HepG2 (cell line): ENCODE measurements around the gene CPEB3. TPM values are rescaled to one million over a fixed set of nuclear protein-coding genes. Genes with fewer than 3 reads are reported as not detected.

Experiments used
- ATF1 ChIP-seq: IDR thresholded peaks from 2 replicates; pipeline ENCODE4 v1.6.1; 2016; ENCODE audit warnings: mild to moderate bottlenecking, control low read depth
- CCAR2 ChIP-seq: fragments of 200-400 bp; formaldehyde crosslinking; optimal IDR thresholded peaks from 2 replicates; pipeline ENCODE3; 2018; ENCODE audit warnings: low read depth, mild to moderate bottlenecking, low read length, moderate library complexity
- FOXA3 ChIP-seq: IDR thresholded peaks from 2 replicates; pipeline ENCODE4 v1.6.1; 2016; ENCODE audit warnings: missing genetic modification reagents, missing compliant biosample characterization
- ISL2 ChIP-seq: sonication (generic); formaldehyde crosslinking; IDR thresholded peaks from 2 replicates; pipeline ENCODE4 v1.5.0; 2020; ENCODE audit warnings: missing genetic modification reagents
- JUNB ChIP-seq: sonication (generic); formaldehyde crosslinking; IDR thresholded peaks from 2 replicates; pipeline ENCODE4 v1.8.0; 2022; ENCODE audit warnings: missing genetic modification reagents, mild to moderate bottlenecking, borderline replicate concordance
- JUND ChIP-seq: sonication (generic); formaldehyde crosslinking; IDR thresholded peaks from 2 replicates; pipeline ENCODE4 v1.8.0; 2022; ENCODE audit warnings: mild to moderate bottlenecking, missing genetic modification reagents
- NAIF1 ChIP-seq: sonication (generic); formaldehyde crosslinking; IDR thresholded peaks from 2 replicates; pipeline ENCODE4 v1.5.0; 2020; ENCODE audit warnings: mild to moderate bottlenecking, missing genetic modification reagents, borderline replicate concordance
- PAX8 ChIP-seq: sonication (generic); formaldehyde crosslinking; IDR thresholded peaks from 2 replicates; pipeline ENCODE4 v1.8.0; 2022; ENCODE audit warnings: mild to moderate bottlenecking, missing genetic modification reagents, borderline replicate concordance
- SNRNP70 ChIP-seq: fragments of 200-400 bp; formaldehyde crosslinking; IDR thresholded peaks from 2 replicates; pipeline ENCODE4 v1.6.1; 2017; ENCODE audit warnings: mild to moderate bottlenecking, low read depth, low read length, moderate library complexity
- YY1 ChIP-seq: IDR thresholded peaks from 2 replicates; pipeline ENCODE4 v1.6.1; 2011; ENCODE audit warnings: low read length, low read depth, moderate library complexity, mild to moderate bottlenecking; ENCODE audit not compliant: insufficient read depth, insufficient replicate concordance
- ZNF224 ChIP-seq: sonication (generic); formaldehyde crosslinking; IDR thresholded peaks from 2 replicates; pipeline ENCODE4 v1.5.0; 2020; ENCODE audit warnings: mild to moderate bottlenecking, missing genetic modification reagents
- ZNF230 ChIP-seq: sonication (generic); formaldehyde crosslinking; IDR thresholded peaks from 2 replicates; pipeline ENCODE4 v1.4.0; 2020; ENCODE audit warnings: mild to moderate bottlenecking, missing genetic modification reagents
- ZNF614 ChIP-seq: IDR thresholded peaks from 2 replicates; pipeline ENCODE4 v1.6.1; 2018; ENCODE audit warnings: missing biosample characterization, missing genetic modification reagents, inconsistent platforms, borderline replicate concordance
- ZNF761 ChIP-seq: sonication (generic); formaldehyde crosslinking; conservative IDR thresholded peaks from 2 replicates; pipeline ENCODE4 v1.4.0; 2020; ENCODE audit warnings: mild to moderate bottlenecking, missing genetic modification reagents
- ZNF777 ChIP-seq: sonication (generic); formaldehyde crosslinking; IDR thresholded peaks from 2 replicates; pipeline ENCODE4 v1.4.0; 2020; ENCODE audit warnings: missing genetic modification reagents
- polyA plus RNA-seq, 8 experiments: library from polyadenylated mRNA; depleted of rRNA in 3 of 8; stranded (reverse) in 7 of 8; unstranded in 1 of 8; fragments of >200 nt; fragmentation: Illumina TruSeq in 4 of 8; extraction: Trizol in 4 of 8; gene quantifications; 2 replicates each; pipeline versions ENCODE4 v1.2.1 to v1.2.3, GENCODE V29; 2011 to 2016; ENCODE audit warnings: low read depth in 4 of 8, missing spikeins in 1 of 8, mixed read lengths in 1 of 8; ENCODE audit not compliant: insufficient read depth in 1 of 8
- total RNA-seq, 5 experiments: library from RNA; depleted of rRNA; stranded (reverse); fragments of >200 nt; fragmentation: Illumina TruSeq; extraction: Trizol; gene quantifications; 2 replicates each; pipeline ENCODE4 v1.2.3, GENCODE V29; 2016; ENCODE audit warnings: low read depth in 1 of 5
- TF ChIP-seq, protein P1 (sequence below): fragments of 450-650 bp; IDR thresholded peaks from 2 replicates; pipeline ENCODE4 v1.6.1; 2016
- TF ChIP-seq, protein P2 (sequence below): sonication (generic); formaldehyde crosslinking; conservative IDR thresholded peaks from 2 replicates; pipeline ENCODE4 v1.4.0; 2020; ENCODE audit warnings: missing genetic modification reagents
- TF ChIP-seq, protein P3 (sequence below), 2 experiments: sonication (generic) in 1 of 2; formaldehyde crosslinking in 1 of 2; IDR thresholded peaks; 2 replicates each; pipeline versions ENCODE4 v1.4.0 to v1.6.1; 2018 to 2020; ENCODE audit warnings: missing genetic modification reagents in 2 of 2, borderline replicate concordance in 1 of 2, low read depth in 1 of 2, mild to moderate bottlenecking in 1 of 2, missing biosample characterization in 1 of 2
- TF ChIP-seq, protein P4 (sequence below): sonication (generic); formaldehyde crosslinking; IDR thresholded peaks from 2 replicates; pipeline ENCODE4 v1.5.0; 2020; ENCODE audit warnings: mild to moderate bottlenecking, missing genetic modification reagents
- TF ChIP-seq, protein P5 (sequence below): sonication (generic); formaldehyde crosslinking; conservative IDR thresholded peaks from 2 replicates; pipeline ENCODE4 v1.5.0; 2020; ENCODE audit warnings: missing genetic modification reagents

CPEB3 gene
- total and polyA plus RNA-seq, 2 of the 13 experiments (the other 11 are each of a cell fraction or from before 2014, with no cell fraction given), result 0.66 to 0.70 TPM

DNA sequence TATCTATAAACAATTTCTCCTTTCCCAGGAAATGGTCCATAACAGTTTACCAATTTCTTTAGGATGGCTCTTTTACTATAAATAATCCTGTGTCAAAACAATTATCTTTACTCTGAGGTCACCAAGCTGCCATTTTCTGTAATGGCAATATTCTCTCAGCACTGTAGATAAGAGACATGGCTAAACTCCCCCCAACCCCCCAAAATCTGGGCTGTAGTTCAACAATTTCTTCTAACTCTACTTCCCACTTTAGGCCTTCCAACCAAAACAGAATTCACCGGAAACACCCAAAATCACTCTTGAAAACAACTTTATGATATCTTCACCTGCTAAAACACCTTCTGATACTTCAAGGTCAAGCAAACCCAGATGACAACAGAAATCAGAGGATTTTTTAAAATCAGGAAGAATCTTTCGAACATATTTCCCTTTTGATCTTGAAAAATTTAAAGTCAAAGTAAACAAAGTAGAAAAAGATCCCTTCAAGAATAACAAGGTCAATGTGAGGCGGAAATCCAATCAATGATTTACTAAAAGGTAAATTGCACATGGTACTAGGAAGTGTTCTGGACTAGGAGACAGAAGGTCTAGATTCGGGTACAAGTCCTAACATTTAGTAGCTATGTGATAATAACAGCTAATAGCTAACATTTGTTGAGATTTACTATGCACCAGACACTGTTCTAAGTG, 176.8 kb downstream of the CPEB3 start (continued):
- no peak for TF ChIP-seq JUNB (CRISPR knock-in tag)
- TF ChIP-seq CCAR2, result no peak
- no peak for TF ChIP-seq JUND (CRISPR knock-in tag)
- TF ChIP-seq FOXA3 (CRISPR knock-in tag), result peak; percentile 86
- no peak; the same call in 1 of the 2 replicates for TF ChIP-seq ATF1
- no peak for TF ChIP-seq SNRNP70
- no peak for TF ChIP-seq ZNF777 (CRISPR knock-in tag)
- TF ChIP-seq PAX8 (CRISPR knock-in tag), result no peak
- TF ChIP-seq ZNF761 (CRISPR knock-in tag), result no peak
- TF ChIP-seq, protein P1, sequence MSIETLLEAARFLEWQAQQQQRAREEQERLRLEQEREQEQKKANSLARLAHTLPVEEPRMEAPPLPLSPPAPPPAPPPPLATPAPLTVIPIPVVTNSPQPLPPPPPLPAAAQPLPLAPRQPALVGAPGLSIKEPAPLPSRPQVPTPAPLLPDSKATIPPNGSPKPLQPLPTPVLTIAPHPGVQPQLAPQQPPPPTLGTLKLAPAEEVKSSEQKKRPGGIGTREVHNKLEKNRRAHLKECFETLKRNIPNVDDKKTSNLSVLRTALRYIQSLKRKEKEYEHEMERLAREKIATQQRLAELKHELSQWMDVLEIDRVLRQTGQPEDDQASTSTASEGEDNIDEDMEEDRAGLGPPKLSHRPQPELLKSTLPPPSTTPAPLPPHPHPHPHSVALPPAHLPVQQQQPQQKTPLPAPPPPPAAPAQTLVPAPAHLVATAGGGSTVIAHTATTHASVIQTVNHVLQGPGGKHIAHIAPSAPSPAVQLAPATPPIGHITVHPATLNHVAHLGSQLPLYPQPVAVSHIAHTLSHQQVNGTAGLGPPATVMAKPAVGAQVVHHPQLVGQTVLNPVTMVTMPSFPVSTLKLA, result no peak
- TF ChIP-seq NAIF1 (CRISPR knock-in tag), result no peak
- TF ChIP-seq ZNF614 (CRISPR knock-in tag), result no peak
- TF ChIP-seq ISL2 (CRISPR knock-in tag), result peak; percentile 75
- TF ChIP-seq, protein P2, sequence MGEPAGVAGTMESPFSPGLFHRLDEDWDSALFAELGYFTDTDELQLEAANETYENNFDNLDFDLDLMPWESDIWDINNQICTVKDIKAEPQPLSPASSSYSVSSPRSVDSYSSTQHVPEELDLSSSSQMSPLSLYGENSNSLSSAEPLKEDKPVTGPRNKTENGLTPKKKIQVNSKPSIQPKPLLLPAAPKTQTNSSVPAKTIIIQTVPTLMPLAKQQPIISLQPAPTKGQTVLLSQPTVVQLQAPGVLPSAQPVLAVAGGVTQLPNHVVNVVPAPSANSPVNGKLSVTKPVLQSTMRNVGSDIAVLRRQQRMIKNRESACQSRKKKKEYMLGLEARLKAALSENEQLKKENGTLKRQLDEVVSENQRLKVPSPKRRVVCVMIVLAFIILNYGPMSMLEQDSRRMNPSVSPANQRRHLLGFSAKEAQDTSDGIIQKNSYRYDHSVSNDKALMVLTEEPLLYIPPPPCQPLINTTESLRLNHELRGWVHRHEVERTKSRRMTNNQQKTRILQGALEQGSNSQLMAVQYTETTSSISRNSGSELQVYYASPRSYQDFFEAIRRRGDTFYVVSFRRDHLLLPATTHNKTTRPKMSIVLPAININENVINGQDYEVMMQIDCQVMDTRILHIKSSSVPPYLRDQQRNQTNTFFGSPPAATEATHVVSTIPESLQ (CRISPR knock-in tag), result no peak
- no peak for TF ChIP-seq YY1
- TF ChIP-seq ZNF230 (CRISPR knock-in tag), result no peak
- TF ChIP-seq, protein P3, sequence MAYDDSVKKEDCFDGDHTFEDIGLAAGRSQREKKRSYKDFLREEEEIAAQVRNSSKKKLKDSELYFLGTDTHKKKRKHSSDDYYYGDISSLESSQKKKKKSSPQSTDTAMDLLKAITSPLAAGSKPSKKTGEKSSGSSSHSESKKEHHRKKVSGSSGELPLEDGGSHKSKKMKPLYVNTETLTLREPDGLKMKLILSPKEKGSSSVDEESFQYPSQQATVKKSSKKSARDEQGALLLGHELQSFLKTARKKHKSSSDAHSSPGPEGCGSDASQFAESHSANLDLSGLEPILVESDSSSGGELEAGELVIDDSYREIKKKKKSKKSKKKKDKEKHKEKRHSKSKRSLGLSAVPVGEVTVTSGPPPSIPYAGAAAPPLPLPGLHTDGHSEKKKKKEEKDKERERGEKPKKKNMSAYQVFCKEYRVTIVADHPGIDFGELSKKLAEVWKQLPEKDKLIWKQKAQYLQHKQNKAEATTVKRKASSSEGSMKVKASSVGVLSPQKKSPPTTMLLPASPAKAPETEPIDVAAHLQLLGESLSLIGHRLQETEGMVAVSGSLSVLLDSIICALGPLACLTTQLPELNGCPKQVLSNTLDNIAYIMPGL (CRISPR knock-in tag; IDR thresholded peaks at IDR 0.05; ENCODE audit: borderline replicate concordance in 1 of 2, low read depth in 1 of 2), result peak in 1 of 2 experiments; percentile 34; a peak in 1 of 4 replicates
- no peak for TF ChIP-seq ZNF224 (CRISPR knock-in tag)
- TF ChIP-seq, protein P4, sequence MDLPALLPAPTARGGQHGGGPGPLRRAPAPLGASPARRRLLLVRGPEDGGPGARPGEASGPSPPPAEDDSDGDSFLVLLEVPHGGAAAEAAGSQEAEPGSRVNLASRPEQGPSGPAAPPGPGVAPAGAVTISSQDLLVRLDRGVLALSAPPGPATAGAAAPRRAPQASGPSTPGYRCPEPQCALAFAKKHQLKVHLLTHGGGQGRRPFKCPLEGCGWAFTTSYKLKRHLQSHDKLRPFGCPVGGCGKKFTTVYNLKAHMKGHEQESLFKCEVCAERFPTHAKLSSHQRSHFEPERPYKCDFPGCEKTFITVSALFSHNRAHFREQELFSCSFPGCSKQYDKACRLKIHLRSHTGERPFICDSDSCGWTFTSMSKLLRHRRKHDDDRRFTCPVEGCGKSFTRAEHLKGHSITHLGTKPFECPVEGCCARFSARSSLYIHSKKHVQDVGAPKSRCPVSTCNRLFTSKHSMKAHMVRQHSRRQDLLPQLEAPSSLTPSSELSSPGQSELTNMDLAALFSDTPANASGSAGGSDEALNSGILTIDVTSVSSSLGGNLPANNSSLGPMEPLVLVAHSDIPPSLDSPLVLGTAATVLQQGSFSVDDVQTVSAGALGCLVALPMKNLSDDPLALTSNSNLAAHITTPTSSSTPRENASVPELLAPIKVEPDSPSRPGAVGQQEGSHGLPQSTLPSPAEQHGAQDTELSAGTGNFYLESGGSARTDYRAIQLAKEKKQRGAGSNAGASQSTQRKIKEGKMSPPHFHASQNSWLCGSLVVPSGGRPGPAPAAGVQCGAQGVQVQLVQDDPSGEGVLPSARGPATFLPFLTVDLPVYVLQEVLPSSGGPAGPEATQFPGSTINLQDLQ (CRISPR knock-in tag), result no peak
- TF ChIP-seq, protein P5, sequence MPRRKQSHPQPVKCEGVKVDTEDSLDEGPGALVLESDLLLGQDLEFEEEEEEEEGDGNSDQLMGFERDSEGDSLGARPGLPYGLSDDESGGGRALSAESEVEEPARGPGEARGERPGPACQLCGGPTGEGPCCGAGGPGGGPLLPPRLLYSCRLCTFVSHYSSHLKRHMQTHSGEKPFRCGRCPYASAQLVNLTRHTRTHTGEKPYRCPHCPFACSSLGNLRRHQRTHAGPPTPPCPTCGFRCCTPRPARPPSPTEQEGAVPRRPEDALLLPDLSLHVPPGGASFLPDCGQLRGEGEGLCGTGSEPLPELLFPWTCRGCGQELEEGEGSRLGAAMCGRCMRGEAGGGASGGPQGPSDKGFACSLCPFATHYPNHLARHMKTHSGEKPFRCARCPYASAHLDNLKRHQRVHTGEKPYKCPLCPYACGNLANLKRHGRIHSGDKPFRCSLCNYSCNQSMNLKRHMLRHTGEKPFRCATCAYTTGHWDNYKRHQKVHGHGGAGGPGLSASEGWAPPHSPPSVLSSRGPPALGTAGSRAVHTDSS (CRISPR knock-in tag), result no peak
